Colon (tissue), 2 donors: ENCODE results near the gene SPTBN4.

Experiments
- FAIRE-seq: peaks from 2 replicates; lab custom pipeline; 2012; peaks lifted over from hg19 to GRCh38; lab: Jason Lieb, UNC
- donor health status: control.
- donor health status: control.

The SPTBN4 gene

DNA sequence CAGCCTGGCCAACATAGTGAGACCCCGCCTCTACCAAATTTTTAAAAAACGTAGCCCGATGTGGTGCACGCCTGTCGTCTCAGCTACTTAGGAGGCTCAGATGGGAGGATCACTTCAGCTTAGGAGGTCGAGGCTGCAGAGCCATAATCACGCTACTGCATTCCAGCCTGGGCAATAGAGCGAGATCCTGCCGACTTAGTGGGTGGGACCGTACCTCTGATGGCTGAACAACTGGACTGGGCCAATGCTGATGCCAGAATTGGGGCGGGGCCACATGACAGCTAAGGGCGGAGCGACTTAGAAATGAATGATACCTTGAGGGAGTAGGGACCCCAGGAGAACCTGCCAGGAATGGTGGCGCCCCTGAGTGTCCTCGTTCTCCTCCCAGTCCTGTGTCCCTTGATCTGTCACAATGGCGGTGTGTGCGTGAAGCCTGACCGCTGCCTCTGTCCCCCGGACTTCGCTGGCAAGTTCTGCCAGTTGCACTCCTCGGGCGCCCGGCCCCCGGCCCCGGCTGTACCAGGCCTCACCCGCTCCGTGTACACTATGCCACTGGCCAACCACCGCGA is 137.9 kb downstream of the SPTBN4 start:
- FAIRE-seq: no peak

DNA sequence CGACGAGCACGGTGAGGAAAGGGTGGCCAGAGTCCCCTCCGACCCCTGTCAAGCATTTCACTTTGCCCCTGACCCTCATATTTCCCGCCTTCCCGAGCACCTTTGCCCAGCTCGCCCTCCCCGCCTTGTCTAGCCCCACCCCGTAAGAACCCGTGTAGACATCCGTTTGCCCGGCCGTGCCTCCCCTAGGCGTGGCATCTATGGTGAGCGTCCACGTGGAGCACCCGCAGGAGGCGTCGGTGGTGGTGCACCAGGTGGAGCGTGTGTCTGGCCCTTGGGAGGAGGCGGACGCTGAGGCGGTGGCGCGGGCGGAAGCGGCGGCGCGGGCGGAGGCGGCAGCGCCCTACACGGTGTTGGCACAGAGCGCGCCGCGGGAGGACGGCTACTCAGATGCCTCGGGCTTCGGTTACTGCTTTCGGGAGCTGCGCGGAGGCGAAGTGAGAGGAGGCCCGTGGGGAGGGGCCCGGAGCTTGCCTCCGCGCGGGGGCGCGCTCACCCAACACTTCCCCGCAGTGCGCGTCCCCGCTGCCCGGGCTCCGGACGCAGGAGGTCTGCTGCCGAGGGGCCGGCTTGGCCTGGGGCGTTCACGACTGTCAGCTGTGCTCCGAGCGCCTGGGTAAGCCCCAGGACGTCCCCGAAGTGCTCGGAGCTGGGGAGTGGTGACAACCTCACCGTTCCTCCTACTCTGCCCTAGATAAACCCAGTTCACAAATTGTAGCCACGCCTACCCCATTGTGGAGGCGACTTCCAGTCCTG is 138.6 kb downstream of the SPTBN4 start:
- no peak for FAIRE-seq

DNA sequence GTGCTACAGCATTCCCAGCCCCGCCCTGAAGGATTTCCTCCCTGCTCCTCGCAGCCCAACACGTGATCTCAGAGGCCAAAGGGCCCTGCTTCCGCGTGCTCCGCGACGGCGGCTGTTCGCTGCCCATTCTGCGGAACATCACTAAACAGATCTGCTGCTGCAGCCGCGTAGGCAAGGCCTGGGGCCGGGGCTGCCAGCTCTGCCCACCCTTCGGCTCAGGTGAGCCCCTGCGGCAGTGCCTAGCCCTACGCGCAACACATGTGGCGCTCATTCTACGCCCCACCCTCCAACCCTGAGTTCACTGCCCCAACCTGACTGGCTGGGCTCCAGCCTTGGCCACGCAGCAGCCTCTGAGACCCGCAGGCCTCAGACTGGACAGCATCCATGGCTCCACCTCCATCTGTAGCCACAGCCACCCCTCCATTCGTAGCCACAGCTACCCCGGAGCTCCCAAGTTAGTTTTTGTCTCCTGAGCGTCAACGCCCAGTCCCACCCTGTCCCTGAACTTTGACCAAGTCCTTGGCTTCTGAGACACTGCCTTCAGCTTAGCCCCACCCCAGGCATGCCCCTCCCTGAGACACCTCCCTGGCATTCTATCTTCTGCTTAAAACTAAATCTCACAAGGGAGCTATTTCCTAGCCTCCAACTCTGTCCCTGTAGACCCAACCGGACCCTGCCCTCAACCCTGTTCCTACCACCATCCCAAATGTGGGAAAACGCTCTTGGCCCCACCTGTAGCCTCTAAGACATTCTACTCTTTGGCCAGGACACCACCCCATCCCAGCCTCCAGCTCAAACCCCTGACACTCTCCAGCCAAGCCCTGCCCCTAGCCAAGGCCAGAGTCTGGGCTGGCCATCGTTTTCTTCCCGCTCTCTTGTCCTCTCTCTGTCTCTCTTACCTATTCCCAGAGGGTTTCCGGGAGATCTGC is 140.8 kb downstream of the SPTBN4 start:
- FAIRE-seq: no peak

DNA sequence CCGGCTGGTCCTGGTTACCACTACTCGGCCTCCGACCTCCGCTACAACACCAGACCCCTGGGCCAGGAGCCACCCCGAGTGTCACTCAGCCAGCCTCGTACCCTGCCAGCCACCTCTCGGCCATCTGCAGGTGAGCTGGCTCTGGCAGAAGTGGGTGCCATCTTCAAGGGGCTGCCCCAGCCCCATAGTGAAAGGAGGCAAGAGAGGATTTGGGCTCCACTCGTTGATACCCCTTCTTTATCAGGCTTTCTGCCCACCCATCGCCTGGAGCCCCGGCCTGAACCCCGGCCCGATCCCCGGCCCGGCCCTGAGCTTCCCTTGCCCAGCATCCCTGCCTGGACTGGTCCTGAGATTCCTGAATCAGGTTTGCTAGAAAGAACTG is 141.4 kb downstream of the SPTBN4 start:
- FAIRE-seq: no peak

DNA sequence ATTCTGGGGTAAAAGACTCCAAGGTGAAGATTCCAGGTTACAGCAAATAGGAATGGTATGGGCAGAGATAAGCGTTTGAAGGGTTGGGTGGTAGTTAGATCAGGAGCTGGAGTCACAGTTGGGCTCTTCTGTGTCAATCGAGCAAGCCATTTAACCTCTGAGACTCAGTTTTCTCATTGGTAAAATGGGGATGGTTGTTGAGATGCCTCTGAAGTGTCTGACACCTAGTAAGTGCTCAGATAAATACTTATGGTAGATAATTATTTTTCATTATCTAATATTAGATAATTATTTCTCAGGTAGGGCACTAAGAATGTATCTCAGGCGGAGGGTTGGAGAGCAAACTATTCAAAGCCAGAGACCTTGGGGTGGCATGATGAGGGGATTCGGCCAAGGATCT is 142.2 kb downstream of the SPTBN4 start:
- FAIRE-seq: no peak

DNA sequence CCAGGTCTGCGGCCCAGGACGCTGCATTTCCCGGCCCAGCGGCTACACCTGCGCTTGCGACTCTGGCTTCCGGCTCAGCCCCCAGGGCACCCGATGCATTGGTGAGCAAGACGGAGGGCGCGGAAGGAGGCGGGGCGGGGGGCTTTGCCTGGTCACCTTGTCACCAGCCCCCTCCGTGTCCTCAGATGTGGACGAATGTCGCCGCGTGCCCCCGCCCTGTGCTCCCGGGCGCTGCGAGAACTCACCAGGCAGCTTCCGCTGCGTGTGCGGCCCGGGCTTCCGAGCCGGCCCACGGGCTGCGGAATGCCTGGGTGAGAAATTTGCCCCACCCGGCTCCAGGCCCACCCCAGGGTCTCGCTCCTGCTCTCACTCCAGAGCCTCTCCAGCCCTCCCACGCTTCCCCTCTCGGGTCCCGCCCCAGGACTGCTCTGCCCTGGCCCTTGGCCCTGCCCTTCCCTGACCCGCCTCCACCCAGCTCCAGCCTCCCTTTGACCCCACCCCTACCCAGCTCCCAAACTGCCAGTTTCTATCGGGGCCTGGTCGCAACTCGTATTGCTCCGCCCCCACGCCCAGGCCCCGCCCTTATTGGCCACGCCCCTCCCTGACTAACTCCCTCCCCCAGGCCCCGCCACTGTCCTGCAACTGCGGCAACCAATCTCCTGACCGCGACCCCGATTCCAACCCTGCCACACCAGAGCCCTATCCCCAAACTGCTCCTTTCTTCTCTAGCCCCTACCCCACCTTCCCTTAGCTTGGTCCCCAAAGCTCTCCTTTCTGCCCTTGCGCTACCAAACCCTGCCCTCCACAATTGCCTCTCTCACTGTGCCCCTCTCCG is 143.0 kb downstream of the SPTBN4 start:
- FAIRE-seq: no peak

DNA sequence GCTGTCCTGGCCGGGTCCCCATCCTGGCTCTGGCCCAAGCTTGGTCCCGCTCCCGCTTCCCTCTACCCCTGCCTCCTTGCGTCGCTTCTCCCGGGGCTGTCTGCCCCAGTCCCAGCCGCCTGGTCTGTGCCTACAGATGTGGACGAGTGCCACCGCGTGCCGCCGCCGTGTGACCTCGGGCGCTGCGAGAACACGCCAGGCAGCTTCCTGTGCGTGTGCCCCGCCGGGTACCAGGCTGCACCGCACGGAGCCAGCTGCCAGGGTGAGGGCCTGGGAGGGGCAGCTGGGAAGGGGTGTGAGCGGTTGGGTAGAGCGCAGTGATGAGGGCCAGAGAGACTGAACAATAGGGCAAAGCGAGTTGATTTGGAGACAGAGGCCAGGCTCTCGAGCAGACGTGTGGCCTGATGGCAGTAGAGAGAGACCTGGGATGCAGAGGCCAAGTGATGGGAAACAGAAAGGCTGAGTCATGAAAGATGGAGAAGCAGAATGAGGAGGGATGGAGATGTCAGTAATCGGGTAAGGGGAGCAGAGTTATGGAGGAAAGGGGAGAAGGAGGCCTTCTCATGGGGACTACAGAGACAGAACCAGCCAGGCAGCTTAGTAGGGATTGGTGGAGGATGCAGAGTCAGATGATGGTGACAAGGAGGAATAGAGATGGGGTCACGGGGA is 143.7 kb downstream of the SPTBN4 start:
- no peak for FAIRE-seq

DNA sequence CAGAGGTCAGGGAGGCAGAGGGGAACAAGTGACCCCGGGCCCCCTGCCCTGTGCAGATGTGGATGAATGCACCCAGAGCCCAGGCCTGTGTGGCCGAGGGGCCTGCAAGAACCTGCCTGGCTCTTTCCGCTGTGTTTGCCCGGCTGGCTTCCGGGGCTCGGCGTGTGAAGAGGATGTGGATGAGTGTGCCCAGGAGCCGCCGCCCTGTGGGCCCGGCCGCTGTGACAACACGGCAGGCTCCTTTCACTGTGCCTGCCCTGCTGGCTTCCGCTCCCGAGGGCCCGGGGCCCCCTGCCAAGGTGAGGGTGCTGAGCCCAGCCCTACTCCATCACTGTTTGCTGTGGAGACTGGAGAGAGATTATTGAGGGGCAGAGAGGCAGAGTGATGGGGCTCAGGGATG is 144.3 kb downstream of the SPTBN4 start:
- FAIRE-seq: no peak

DNA sequence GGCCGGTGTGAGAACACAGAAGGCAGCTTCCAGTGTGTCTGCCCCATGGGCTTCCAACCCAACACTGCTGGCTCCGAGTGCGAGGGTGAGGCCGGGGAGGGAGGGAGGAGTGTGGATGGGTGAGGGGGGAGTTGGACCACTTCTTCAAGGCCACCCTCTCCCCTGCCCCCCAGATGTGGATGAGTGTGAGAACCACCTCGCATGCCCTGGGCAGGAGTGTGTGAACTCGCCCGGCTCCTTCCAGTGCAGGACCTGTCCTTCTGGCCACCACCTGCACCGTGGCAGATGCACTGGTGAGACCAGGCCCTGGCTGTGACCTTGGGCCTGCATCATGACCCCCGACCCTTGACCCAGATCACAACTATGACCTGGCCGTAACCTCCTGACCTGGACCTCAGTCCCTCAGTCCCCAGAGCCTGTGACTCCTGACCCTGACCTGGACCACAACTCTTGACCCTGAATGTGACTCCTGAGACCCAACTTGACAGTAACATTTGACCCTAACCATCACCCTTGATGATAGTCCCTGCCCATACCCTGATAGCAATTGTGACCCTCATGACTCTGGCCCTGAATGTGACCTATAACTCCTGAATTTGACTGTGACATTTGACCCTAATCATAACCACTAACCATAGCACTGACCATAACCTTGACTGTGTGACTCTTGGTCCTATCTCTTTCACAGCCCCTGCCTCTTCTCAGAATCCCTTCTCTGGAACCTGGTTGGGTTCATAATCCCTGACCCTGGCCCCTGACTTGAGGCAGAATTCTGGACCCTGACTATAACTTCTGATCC is 145.3 kb downstream of the SPTBN4 start:
- FAIRE-seq: no peak

DNA sequence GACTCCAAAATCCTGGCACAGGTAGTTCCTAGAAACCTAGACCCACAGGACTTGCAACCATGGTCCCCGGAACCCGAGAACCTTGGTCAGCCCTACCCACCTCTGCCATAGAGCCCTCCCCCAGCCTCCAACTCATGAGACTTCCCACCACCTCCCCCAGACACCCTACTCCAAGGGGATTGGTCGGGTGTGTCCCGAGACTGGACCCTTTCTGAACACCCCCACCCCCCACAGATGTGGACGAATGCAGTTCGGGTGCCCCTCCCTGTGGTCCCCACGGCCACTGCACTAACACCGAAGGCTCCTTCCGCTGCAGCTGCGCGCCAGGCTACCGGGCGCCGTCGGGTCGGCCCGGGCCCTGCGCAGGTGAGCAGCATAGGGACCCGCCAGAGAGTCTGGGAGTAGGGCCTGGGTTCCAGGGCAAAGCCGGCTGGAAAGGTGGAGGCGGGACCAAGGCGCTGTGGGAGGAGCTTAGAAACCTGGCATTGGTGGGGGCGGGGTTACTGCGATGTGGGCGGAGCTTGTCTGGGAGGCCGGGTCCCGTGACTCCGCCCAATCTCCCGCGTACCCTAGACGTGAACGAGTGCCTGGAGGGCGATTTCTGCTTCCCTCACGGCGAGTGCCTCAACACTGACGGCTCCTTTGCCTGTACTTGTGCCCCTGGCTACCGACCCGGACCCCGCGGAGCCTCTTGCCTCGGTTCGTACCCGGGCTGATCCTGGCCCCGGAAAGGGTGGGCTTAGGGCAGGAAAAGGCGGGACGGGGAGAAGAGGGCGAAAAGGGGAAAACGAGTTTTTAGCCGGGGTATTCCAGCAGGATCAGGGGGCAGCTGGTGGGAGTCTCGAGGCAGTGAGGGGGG is 146.3 kb downstream of the SPTBN4 start:
- no peak for FAIRE-seq

DNA sequence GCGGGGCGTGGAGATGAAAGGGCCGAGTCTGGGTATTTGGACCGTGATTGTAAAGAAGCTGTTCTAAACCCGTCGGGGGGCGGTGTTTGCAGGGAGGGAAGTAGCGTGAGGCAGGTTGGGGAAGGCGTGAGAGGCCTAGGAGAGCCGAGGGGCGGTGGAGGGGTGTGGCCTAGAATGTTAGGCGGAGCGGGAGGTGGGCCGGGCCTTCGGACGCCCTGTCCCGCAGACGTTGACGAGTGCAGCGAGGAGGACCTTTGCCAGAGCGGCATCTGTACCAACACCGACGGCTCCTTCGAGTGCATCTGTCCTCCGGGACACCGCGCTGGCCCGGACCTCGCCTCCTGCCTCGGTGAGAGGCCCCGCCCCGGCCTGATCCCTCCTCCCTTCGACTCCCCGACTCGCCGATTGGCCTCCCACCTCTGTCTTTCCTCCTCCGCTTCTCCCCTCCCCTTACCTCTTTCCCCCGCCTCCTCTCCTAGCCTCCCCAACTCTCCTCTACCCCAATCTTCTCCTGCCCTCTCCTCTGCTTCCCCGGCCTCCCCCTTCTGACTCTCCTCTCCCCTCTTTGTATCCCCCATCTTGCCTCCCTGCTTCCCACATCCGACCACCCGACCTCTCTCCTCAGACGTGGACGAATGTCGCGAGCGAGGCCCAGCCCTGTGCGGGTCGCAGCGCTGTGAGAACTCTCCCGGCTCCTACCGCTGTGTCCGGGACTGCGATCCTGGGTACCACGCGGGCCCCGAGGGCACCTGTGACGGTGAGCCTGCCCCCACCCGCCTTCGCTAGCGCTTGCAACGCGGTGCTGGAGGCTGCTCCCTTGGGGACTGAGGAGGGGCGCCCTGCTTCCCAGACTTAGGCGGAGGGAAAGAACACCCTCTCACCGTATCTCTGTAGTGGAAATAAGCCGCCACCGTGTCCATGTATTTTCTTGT is 147.2 kb downstream of the SPTBN4 start:
- FAIRE-seq: no peak

DNA sequence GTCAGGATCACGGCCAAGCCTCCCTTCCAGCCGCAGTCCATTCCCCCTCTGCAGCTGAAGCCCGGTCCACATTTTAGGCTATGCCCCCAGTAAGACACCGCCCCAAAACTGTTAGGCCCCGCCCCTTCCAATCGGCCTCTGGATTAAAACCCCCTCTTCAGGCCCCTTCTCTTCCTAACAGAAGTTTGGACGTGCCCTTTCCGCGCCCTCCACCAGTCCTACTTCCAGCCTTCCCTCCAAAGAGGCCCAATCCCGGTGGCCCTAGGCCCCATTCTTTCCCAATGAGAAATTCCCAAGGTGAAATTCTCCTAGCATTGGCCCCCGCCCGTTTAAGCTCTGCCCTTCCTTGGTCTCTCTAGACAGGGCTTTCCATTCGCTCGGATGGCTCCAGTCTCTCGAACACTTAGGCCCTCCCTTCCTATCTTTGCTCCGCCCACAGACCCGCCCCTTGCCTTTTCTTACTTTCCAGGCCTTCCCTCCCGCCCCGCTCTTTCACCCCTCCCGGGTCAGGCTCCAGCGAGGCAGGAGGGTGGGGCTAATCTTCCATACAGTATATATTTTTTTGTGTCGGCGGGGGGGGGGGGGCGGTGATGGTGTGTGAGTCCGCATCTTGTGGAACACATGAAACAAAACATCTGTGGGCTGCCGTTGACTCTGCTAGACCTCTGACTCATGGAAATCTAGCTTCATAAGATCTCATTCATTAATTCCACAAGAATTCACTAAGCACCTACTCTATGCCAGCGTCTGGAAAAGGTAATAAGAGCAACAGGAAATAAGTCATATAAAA is 148.0 kb downstream of the SPTBN4 start:
- no peak for FAIRE-seq

DNA sequence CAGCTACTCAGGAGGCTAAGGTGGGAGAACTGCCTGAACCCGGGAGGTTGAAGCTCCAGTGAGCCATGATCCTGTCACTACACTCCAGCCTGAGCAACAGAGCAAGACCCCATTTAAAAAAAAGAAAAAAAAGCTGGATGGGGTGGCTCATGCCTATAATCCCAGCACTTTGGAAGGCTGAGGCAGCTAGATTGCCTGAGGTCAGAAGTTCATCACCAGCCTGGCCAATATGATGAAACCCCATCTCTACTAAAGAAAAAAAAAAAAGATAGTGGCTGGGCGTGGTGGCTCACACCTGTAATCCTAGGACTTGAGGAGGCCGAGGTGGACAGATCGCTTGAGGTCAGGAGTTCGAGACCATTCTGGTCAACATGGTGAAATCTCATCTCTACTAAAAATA is 149.4 kb downstream of the SPTBN4 start:
- no peak for FAIRE-seq

DNA sequence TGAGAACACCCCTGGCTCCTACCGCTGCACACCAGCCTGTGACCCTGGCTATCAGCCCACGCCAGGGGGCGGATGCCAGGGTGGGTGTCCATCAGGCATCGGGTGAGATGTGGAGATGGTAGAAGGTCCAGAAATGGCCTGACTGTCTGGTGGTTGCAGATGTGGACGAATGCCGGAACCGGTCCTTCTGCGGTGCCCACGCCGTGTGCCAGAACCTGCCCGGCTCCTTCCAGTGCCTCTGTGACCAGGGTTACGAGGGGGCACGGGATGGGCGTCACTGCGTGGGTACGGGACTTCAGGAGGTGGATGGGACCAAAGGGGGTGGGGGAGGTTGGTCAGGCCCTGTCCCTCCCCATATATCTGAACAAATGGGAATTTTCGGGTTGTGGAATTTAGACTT is 150.1 kb downstream of the SPTBN4 start:
- no peak for FAIRE-seq

DNA sequence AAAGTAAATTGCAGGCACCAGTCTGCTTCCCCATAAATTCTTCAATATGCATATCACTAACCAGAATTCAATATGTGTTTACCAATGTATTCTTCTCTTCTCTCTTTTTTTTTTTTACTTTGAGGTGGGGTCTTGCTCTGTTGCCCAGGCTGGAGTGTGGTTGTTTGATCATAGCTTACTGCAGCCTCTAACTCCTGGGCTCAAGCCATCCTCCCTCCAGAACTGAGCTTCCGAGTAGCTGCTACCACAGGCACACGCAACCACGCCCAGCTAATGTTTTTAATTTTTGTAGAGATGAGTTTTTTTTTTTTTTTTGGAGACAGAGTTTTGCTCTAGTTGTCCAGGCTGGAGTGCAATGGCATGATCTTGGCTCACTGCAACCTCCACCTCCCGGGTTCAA is 151.2 kb downstream of the SPTBN4 start:
- FAIRE-seq: no peak

DNA sequence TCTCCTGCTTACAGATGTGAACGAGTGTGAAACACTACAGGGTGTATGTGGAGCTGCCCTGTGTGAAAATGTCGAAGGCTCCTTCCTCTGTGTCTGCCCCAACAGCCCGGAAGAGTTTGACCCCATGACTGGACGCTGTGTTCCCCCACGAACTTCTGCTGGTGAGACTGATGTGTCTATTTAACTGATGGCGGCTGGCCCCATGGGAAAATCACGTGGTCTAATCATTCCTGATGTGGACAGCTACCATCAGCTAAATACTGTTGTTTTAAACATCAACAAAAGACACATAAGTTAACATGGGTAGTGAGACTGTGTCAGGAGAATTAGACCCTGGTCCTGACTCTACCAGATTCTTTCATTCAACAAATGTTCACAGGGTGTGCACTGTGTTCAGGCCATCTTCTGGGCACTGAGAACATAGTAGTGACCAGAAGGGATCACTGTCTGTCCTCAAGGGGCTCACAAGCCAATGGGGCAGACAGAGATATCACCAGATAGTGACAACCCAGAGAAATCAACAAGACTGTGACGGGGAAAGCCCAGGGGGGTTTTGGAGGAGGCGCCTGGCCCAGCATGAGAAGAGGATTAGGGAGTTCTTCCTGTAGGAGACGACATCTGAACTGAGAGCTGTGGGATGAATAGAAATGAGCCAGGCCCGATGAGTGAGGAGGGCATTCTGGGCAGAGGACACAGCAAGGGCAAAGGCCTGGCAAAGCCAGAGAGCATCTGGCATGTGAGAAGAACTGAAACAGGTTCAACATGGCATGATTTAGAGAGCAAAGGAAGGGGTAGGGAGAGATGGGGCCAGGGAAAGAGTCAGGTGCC is 152.7 kb downstream of the SPTBN4 start:
- no peak for FAIRE-seq

DNA sequence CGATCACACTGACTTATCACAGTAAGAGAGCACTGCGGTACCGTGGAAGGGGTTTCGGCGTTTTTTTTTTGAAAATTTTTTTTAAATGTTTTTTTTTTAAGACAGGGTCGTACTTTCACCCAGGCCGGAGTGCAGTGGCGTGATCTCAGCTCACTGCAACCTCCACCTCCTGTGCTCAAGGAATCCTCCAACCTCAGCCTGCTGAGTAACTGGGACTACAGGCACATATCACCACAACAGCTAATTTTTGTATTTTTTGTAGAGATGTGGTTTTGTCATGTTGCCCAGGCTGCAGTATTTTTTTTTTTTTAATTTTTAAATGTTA is 153.3 kb downstream of the SPTBN4 start:
- no peak for FAIRE-seq
